Activated CD8-positive, alpha-beta memory T cell treated with anti-CD3 and anti-CD28 coated beads, Interleukin-2, amount 10 ng/mL, durations not matched to agents 7 days and 5 days (primary cell): Measurements from ENCODE around the gene PPP2R5B. TPM values are rescaled to one million over a fixed set of nuclear protein-coding genes. Genes with fewer than 3 reads are reported as not detected.

Experiments
- ATAC-seq: fragments of 150-1000 bp; cut with Tn5 transposase; one replicate; pipeline ENCODE4 v1.10.0; 2021; ENCODE audit warnings: moderate library complexity
- CTCF ChIA-PET: fragments of 350-600 bp; sonication (Branson Sonifier 250); formaldehyde crosslinking; loops from one replicate; lab custom pipeline; 2021; ENCODE audit warnings: antibody characterized with exemption; lab: Charles Lee
- DNase-seq: peaks from one replicate; pipeline ENCODE4 v3.0.0-alpha.2; 2020
- H3K27ac Mint-ChIP-seq: one replicate; pipeline ENCODE4 v1.8.0; 2021; ENCODE audit warnings: mild to moderate bottlenecking, mixed read lengths
- H3K27me3 Mint-ChIP-seq: one replicate; pipeline ENCODE4 v1.8.0; 2021; ENCODE audit warnings: mixed read lengths
- H3K36me3 Mint-ChIP-seq: one replicate; pipeline ENCODE4 v1.8.0; 2021; ENCODE audit warnings: mild to moderate bottlenecking, mixed read lengths
- H3K4me1 Mint-ChIP-seq: one replicate; pipeline ENCODE4 v1.8.0; 2021; ENCODE audit warnings: mixed read lengths
- H3K4me3 Mint-ChIP-seq: one replicate; pipeline ENCODE4 v1.8.0; 2021; ENCODE audit warnings: mild to moderate bottlenecking, moderate library complexity, mixed read lengths
- H3K9me3 Mint-ChIP-seq: one replicate; pipeline ENCODE4 v1.8.0; 2022; ENCODE audit warnings: low read depth, mixed read lengths
- total RNA-seq, 2 experiments: library from RNA; stranded (reverse); gene quantifications; one replicate each; pipeline ENCODE4 v1.2.3, GENCODE V29; 2021

PPP2R5B gene
- total RNA-seq, 2 experiments from 2014 or later = 11.7 to 12.3 TPM

DNA sequence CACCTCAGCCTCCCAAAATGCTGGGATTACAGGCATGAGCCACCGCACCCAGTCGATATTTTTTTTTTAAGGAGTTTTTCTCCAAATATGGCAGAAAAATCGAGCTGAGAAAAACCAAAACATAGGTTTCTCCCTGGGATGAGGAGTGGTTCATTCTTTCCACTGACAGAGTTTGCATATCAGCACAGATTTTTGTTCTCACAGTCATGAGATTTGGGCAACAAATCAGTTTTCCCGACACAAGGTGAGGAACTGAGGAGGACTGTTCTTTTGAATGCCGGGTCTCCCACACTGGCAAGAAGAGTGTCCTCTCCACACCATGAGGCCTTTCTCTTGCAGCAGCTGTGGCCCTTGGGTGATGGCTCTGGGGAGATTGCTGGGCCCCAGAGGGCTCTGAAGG, 42.2 kb upstream of the PPP2R5B start:
- no peak overlapping the region for H3K4me3 Mint-ChIP-seq
- peaks cover 3% of the 10 kb centered on the region for H3K36me3 Mint-ChIP-seq
- peaks cover 59% of the 10 kb centered on the region for H3K4me1 Mint-ChIP-seq
- CTCF ChIA-PET = interaction anchor here (1.8 to 31.3 kb wide), 2 partner anchors 12 to 26 kb away, joined by 8 to 1163 read pairs; partner anchors contain the start of gene CDC42BPG
- DNase-seq = no peak
- no peaks in the 10 kb centered on the region for H3K9me3 Mint-ChIP-seq
- no peak for ATAC-seq
- H3K27me3 Mint-ChIP-seq = no peaks in the 10 kb centered on the region
- peak overlapping the region; percentile 34 for H3K27ac Mint-ChIP-seq

DNA sequence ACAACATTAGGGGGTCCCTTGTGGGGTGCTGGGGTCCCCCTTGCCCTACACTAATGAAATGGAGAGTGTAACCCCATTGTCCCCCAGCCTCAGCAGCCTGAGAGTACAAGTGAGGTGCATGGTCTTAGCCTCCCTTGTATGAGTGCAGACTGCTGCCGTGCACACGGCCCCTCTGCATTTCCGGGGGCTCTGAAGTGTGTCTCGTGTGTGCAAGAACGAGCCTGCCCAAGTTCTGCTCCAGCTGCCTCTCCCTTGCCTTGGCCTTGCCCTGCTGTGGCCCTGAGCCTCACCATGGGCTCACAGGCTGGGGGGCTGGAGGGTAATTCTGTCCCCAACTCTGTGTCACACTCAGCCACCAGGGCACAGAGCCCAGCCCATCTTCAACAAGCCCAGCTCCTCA, 40.9 kb upstream of the PPP2R5B start:
- Mint-ChIP-seq H3K9me3 (no peaks in the 10 kb centered on the region), H3K4me1 (peaks cover 69% of the 10 kb centered on the region), H3K27ac (peak overlapping the region; percentile 60), H3K4me3 (no peak overlapping the region), H3K36me3 (no peaks in the 10 kb centered on the region), H3K27me3 (no peaks in the 10 kb centered on the region)
- ATAC-seq = no peak
- DNase-seq = no peak
- CTCF ChIA-PET = interaction anchor here (7.7 to 31.3 kb wide), 2 partner anchors 8 to 27 kb away, joined by 80 to 1163 read pairs; partner anchors contain the start of genes CDC42BPG and EHD1

DNA sequence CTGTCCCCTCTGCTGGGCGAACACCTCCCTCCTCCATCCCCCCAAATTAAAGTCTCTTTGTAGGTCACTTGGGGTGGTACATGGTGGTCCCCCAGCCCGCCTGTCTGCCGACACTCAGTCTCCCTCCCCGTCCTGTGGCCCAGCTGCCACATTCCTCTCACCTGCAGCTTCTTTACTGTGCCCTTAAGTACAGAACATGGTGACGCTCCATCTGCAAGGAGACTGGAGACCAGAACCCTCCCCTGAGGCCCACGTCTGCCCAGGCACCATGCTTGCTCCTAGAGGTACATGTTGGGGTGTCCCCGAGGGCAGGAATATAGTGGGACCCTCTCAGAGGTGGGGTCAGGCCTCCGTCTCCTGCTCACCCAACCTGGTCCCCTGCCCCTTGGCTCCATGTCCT, 40.5 kb upstream of the PPP2R5B start:
- H3K9me3 Mint-ChIP-seq = no peaks in the 10 kb centered on the region
- DNase-seq (no peak), ATAC-seq (no peak)
- CTCF ChIA-PET = interaction anchor here (7.7 to 31.3 kb wide), 2 partner anchors 8 to 28 kb away, joined by 80 to 1163 read pairs; partner anchors contain the start of genes CDC42BPG and EHD1
- peaks cover 67% of the 10 kb centered on the region for H3K4me1 Mint-ChIP-seq
- H3K27me3 Mint-ChIP-seq = no peaks in the 10 kb centered on the region
- H3K4me3 Mint-ChIP-seq = no peak overlapping the region
- no peaks in the 10 kb centered on the region for H3K36me3 Mint-ChIP-seq
- peak overlapping the region; percentile 60 for H3K27ac Mint-ChIP-seq

DNA sequence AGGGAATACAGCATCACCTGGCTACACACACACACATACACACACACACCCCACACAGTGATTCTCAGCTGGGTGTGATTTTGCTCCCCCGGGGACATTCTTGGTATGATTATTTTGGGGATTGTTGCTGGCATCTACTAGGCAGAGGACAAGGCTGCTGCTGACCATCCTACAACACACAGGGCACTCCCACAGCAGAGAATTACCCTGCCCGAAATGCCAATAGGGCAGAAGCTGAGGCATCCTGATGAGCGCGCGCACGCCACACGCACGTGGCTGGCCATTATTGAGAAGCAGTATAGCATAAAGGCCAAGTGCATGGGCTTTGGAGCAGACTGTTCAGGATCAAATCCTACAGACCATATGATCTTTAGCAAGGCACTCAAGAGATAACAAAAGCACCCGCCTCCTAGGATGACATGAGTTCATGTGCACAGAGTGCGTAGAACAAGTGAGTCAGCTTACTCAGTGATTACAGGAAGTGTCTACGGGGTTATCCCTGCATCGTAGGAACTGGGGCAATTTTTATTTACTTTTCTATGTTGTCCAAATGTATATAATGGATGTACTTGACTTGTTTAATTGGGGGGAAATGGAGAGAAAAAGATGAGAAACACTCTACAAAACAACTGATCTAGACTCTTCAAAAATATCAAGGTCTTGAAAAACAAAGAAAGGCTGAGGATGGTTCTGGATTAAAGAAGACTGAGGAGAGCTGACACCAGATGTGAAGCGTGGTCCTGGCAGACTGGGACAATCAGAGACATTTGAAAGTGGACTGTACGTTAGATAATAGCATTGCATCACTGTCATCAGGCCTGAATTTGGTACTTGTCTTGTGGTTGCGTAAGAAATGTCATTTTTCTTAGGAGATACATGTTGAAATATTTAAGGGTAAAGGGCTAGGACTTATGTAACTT, 38.9 kb upstream of the PPP2R5B start:
- DNase-seq = peak; percentile 68
- H3K36me3 Mint-ChIP-seq = no peaks in the 10 kb centered on the region
- CTCF ChIA-PET = interaction anchor here (0.9 to 31.3 kb wide), 4 partner anchors 8 to 103 kb away, joined by 3 to 1163 read pairs (median 42); partner anchors contain the start of genes CDC42BPG and EHD1
- peaks cover 51% of the 10 kb centered on the region for H3K4me1 Mint-ChIP-seq
- peak; percentile 59 for ATAC-seq
- H3K9me3 Mint-ChIP-seq = no peaks in the 10 kb centered on the region
- no peaks in the 10 kb centered on the region for H3K27me3 Mint-ChIP-seq
- H3K4me3 Mint-ChIP-seq = peak overlapping the region; percentile 31
- peak overlapping the region; percentile 81 for H3K27ac Mint-ChIP-seq

DNA sequence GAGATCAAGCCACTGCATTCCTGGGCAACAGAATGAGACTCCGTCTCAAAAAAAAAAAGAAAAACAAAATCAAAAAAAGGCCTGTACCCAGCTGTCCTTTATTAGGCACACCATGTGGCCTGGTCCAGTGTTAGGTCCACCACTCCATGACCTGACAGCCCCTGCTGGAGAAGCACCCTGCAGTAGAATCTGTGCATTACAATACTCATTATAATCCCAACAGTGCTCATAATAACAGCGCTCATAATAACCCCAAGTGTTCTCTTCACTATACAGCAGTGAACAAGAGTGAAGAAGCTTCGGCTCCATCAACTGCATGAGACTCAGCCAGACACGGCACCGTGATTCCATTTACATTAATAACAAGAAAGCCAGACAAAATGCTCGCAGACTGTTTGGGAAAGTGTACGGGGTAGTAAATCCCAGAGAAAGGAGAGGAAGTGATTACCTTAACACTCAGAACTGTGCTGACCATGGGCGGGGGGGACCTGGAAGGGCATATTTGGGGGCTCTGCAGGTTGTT, 37.2 kb upstream of the PPP2R5B start:
- Mint-ChIP-seq H3K27ac (peak overlapping the region; percentile 37), H3K36me3 (no peaks in the 10 kb centered on the region), H3K9me3 (no peaks in the 10 kb centered on the region), H3K4me3 (no peak overlapping the region), H3K27me3 (no peaks in the 10 kb centered on the region), H3K4me1 (peaks cover 40% of the 10 kb centered on the region)
- ATAC-seq = no peak
- no peak for DNase-seq
- CTCF ChIA-PET = interaction anchor here (0.7 to 31.3 kb wide), 11 partner anchors 9 to 224 kb away, joined by 3 to 1163 read pairs (median 4); partner anchors contain the start of genes ARL2, CDC42BPG, EHD1 and PPP2R5B

DNA sequence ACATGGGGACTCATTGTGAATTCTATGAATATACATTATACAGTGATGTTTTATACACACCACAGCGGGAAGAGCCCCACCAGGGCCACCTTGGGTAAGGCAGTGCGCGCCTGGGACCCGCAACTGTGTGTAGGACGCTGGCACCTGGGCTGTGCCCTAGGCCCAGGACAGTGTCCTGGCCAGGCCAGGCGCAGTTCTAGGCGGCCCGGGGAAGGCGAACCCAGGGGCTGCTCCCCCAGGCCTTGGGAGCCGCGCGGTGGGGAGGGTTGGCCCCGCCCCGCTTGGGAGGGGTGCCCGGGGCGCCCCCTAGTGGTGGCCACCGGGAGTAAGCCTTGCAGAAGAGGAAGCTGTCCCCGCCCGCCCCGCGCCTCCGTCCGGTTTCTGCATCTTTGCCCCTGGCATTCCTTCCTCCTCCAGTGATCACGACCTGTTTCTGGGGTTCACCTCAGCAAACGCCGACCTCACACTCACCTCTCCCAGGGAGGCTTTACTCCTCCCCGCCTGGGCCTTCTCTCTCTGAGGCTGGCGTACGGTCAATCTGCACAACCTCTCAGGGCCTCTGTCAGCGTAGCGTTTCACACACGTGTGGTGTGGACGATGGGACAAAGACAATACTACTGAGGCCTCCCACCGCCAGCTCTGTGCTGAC, 36.6 kb upstream of the PPP2R5B start:
- ATAC-seq (peak; percentile 94), DNase-seq (peak; percentile 87)
- Mint-ChIP-seq H3K36me3 (no peaks in the 10 kb centered on the region), H3K4me3 (peak overlapping the region; percentile 65), H3K9me3 (no peaks in the 10 kb centered on the region), H3K27ac (peak overlapping the region; percentile 84), H3K27me3 (no peaks in the 10 kb centered on the region), H3K4me1 (peaks cover 38% of the 10 kb centered on the region)
- CTCF ChIA-PET = interaction anchor here (0.7 to 31.3 kb wide), 12 partner anchors 9 to 230 kb away, joined by 3 to 1163 read pairs (median 4); partner anchors contain the start of genes CDC42BPG, EHD1, PPP2R5B and TM7SF2

GRCh38 chr11:64888406-64888728, 36.1 kb upstream of the PPP2R5B start:
- Mint-ChIP-seq H3K4me3 (peak overlapping the region; percentile 65), H3K4me1 (peaks cover 34% of the 10 kb centered on the region), H3K27me3 (no peaks in the 10 kb centered on the region), H3K36me3 (no peaks in the 10 kb centered on the region), H3K27ac (peak overlapping the region; percentile 84), H3K9me3 (no peaks in the 10 kb centered on the region)
- ATAC-seq (no peak), DNase-seq (no peak)
- CTCF ChIA-PET = interaction anchor here (0.6 to 31.3 kb wide), 13 partner anchors 8 to 229 kb away, joined by 3 to 1163 read pairs (median 4); partner anchors contain the start of genes CDC42BPG, EHD1, PPP2R5B and TM7SF2

- DNase-seq = no peak
- Mint-ChIP-seq H3K36me3 (no peaks in the 10 kb centered on the region), H3K4me1 (peaks cover 29% of the 10 kb centered on the region), H3K9me3 (no peaks in the 10 kb centered on the region), H3K4me3 (no peak overlapping the region), H3K27me3 (no peaks in the 10 kb centered on the region), H3K27ac (no peak overlapping the region)
- ATAC-seq = no peak
- CTCF ChIA-PET = interaction anchor here (0.5 to 31.3 kb wide), 6 partner anchors 13 to 228 kb away, joined by 3 to 1163 read pairs (median 6); partner anchors contain the start of genes ARL2, CDC42BPG, EHD1 and ZNHIT2
Measured at GRCh38 chr11:64888729-64889511, 35.6 kb upstream of the PPP2R5B start.

DNA sequence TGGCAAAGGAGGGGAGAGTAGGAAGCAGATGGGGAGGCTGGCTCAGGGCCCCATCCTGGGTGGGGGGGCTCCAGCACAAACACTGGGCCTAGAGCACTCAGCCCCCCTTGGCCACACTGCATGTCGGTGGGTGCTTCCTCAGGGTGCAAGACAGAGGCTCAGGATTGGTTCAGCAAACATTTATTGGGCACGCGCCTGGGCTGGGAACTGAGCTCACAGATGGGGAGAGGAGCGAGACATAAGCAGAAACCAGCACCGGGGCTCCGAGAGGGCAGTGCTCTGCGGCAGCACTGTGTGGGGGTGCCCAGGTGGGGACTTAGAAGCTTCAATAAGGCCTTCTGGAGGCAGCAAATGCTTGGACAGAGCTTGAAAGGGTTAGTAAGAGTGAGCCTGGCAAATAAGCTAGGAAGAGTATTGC, 34.0 kb upstream of the PPP2R5B start:
- DNase-seq = no peak
- Mint-ChIP-seq H3K9me3 (no peaks in the 10 kb centered on the region), H3K4me1 (peaks cover 18% of the 10 kb centered on the region), H3K4me3 (no peak overlapping the region), H3K27me3 (no peaks in the 10 kb centered on the region), H3K27ac (no peak overlapping the region), H3K36me3 (no peaks in the 10 kb centered on the region)
- ATAC-seq = no peak
- CTCF ChIA-PET = interaction anchor here (0.6 to 31.3 kb wide), 6 partner anchors 9 to 333 kb away, joined by 3 to 1163 read pairs (median 6); partner anchors contain the start of genes ARL2, CDC42BPG and EHD1

DNA sequence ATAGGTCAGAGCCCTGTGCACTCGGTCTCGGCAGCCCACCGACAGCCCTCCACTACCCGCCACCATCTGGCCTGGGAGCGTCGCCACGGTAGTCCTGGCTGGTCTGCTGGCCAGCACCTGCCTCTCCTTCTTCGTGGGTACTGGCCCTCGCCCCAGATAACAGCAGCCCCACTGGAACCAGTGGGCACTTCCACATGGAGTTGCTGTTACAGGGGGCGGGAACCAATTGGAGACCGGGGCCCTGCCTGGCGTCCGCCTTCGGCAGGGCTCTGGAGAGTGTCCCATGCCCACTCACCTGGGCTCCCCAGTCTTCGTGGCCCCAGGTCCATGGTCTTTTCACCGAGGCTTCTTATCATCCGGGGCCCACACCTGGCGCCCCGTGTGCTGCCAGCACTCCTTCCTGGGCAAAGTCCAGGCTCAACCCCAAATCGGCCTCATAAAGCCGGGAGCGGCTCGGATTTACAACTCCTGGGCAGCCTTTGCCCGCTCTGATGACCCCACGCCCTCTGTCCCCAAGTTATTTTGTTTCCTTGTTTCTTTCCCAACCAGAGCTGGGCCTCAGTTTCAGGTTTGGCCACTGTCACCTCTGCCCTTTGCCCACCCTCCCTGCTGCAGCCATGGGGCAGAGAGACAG, 33.2 kb upstream of the PPP2R5B start:
- peaks cover 11% of the 10 kb centered on the region for H3K4me1 Mint-ChIP-seq
- no peaks in the 10 kb centered on the region for H3K36me3 Mint-ChIP-seq
- DNase-seq = no peak
- H3K9me3 Mint-ChIP-seq = no peaks in the 10 kb centered on the region
- CTCF ChIA-PET = interaction anchor here (1.3 to 31.3 kb wide), 5 partner anchors 9 to 123 kb away, joined by 4 to 1163 read pairs (median 7); partner anchors contain the start of genes ARL2, CDC42BPG and EHD1
- no peak overlapping the region for H3K27ac Mint-ChIP-seq
- no peaks in the 10 kb centered on the region for H3K27me3 Mint-ChIP-seq
- H3K4me3 Mint-ChIP-seq = no peak overlapping the region
- ATAC-seq = no peak

DNA sequence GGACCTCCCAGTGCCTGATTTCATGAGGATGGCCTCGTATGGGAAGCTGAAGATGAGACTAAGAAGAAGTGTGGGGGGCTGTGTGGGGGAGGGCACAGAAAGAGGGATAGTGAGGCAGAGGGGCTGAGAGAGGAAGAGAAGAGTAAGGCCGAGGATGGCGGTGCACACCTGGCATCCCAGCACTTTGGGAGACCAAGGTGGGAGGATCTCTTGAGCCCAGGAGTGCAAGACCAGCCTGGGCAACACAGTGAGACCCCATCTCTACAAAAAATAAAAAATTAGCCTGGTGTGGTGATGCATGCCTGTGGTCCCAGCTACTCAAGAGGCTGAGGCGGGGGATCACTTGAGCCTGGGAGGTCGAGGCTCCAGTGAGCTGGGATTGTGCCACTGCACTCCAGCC, 32.6 kb upstream of the PPP2R5B start:
- Mint-ChIP-seq H3K36me3 (no peaks in the 10 kb centered on the region), H3K9me3 (no peaks in the 10 kb centered on the region), H3K4me3 (no peak overlapping the region), H3K27me3 (no peaks in the 10 kb centered on the region), H3K27ac (no peak overlapping the region), H3K4me1 (peaks cover 11% of the 10 kb centered on the region)
- CTCF ChIA-PET = interaction anchor here (1.3 to 31.3 kb wide), 3 partner anchors 19 to 122 kb away, joined by 6 to 1163 read pairs (median 9); partner anchors contain the start of genes ARL2 and CDC42BPG
- ATAC-seq = no peak
- no peak for DNase-seq
